HCT116 (cell line): ENCODE data around the gene KDM5A. TPM values are rescaled to one million over a fixed set of nuclear protein-coding genes. Genes with fewer than 3 reads are reported as not detected.

ENCODE experiments used
- ATAC-seq: fragments of 200-7000 bp; cut with Tn5 transposase; 2 replicates; pipeline ENCODE4 v1.9.1; 2020; ENCODE audit warnings: mild to moderate bottlenecking, moderate library complexity
- BruUV-seq: library from RNA; stranded (reverse); fragments of 400-500 nt; replicated peaks from 2 replicates; lab custom pipeline; 2021; lab: Mats Ljungman, UMichigan
- CTCF ChIA-PET: fragments of 300-600 bp; sonication (Branson Sonifier 250); formaldehyde crosslinking; loops from one replicate; lab custom pipeline; 2021; ENCODE audit warnings: antibody characterized with exemption; lab: Charles Lee
- POLR2A ChIA-PET: fragments of 300-600, 350-600 bp; sonication (Branson Sonifier 250); formaldehyde crosslinking; loops from one replicate; lab custom pipeline; 2021; ENCODE audit warnings: antibody characterized with exemption; lab: Charles Lee
- RAD21 ChIA-PET, 2 experiments: fragments of 300-600 bp; sonication (Branson Sonifier 250); formaldehyde crosslinking; loops; one replicate each; lab custom pipeline; 2023; ENCODE audit warnings: low total read pairs in 2 of 2; ENCODE audit not compliant: uncharacterized antibody in 2 of 2, unreplicated experiment in 2 of 2, low non-redundant PET in 1 of 2; lab: Charles Lee
- DNase-seq: peaks from one replicate; pipeline ENCODE4 v3.0.0-alpha.2; 2010; ENCODE audit warnings: low read depth, low spot score
- H2AFZ ChIP-seq: fragments of 200-600 bp; shearing (Covaris generic), sonication (generic); 2 replicates; pipeline ENCODE4 v1.6.1; 2017; ENCODE audit warnings: low read depth, mixed run types, mixed read lengths, antibody characterized with exemption, low read length; ENCODE audit not compliant: poor library complexity, severe bottlenecking
- H3K27ac ChIP-seq: 2 replicates; pipeline ENCODE4 v1.5.1; 2012; ENCODE audit warnings: low read depth, low read length
- H3K27me3 ChIP-seq: fragments of 200-600 bp; sonication (generic); 2 replicates; pipeline ENCODE4 v1.6.1; 2016; ENCODE audit warnings: mixed run types, low read length, mixed read lengths; ENCODE audit not compliant: insufficient read depth
- H3K36me3 ChIP-seq, 2 experiments: fragments of 200-500 bp in 1 of 2; fragments of 200-600 bp in 1 of 2; sonication (Bioruptor generic) in 1 of 2; sonication (generic) in 1 of 2; 2 replicates each; pipeline versions ENCODE4 v1.5.1 to v1.6.1; 2014 to 2016; ENCODE audit warnings: low read length in 2 of 2, inconsistent platforms in 1 of 2, mixed read lengths in 1 of 2, mixed run types in 1 of 2; ENCODE audit not compliant: insufficient read depth in 2 of 2, control insufficient read depth in 1 of 2
- H3K4me1 ChIP-seq, 2 experiments: fragments of 200-600 bp in 1 of 2; sonication (generic) in 1 of 2; 2 replicates each; pipeline versions ENCODE4 v1.5.1 to v1.6.1; 2012 to 2017; ENCODE audit warnings: low read length in 2 of 2, inconsistent platforms in 1 of 2, mild to moderate bottlenecking in 1 of 2, mixed read lengths in 1 of 2, mixed run types in 1 of 2, moderate library complexity in 1 of 2; ENCODE audit not compliant: insufficient read depth in 2 of 2, control insufficient read depth in 1 of 2
- H3K4me2 ChIP-seq: fragments of 200-600 bp; sonication (generic); 2 replicates; pipeline ENCODE4 v1.6.1; 2017; ENCODE audit warnings: mixed run types, low read length, mixed read lengths
- H3K4me3 ChIP-seq, 2 experiments: fragments of 200-600 bp in 1 of 2; sonication (generic) in 1 of 2; replicated peaks in 1 of 2; 2 replicates each; pipeline ENCODE4 v1.5.1; 2011 to 2016; ENCODE audit warnings: low read length in 2 of 2, control low read depth in 1 of 2, low read depth in 1 of 2, mild to moderate bottlenecking in 1 of 2, mixed read lengths in 1 of 2, mixed run types in 1 of 2
- H3K79me2 ChIP-seq: fragments of 200-600 bp; sonication (generic); 2 replicates; pipeline ENCODE4 v1.6.1; 2017; ENCODE audit warnings: mild to moderate bottlenecking, mixed run types, low read length, moderate library complexity, mixed read lengths; ENCODE audit not compliant: insufficient read depth
- H3K9ac ChIP-seq: fragments of 200-600 bp; sonication (generic); 2 replicates; pipeline ENCODE4 v1.6.1; 2016; ENCODE audit warnings: low read length, mixed read lengths
- H3K9me2 ChIP-seq: fragments of 200-600 bp; sonication (generic), shearing (Covaris generic); 2 replicates; pipeline ENCODE4 v1.6.1; 2017; ENCODE audit warnings: mixed run types, mild to moderate bottlenecking, moderate library complexity; ENCODE audit not compliant: insufficient read depth
- H3K9me3 ChIP-seq, 2 experiments: fragments of 200-500 bp in 1 of 2; fragments of 200-600 bp in 1 of 2; sonication (Bioruptor generic) in 1 of 2; sonication (generic) in 1 of 2; 2 replicates each; pipeline ENCODE4 v1.6.1; 2014 to 2017; ENCODE audit warnings: low read length in 2 of 2, mixed read lengths in 2 of 2, inconsistent platforms in 1 of 2, low read depth in 1 of 2, mild to moderate bottlenecking in 1 of 2, mixed run types in 1 of 2, moderate library complexity in 1 of 2; ENCODE audit not compliant: control insufficient read depth in 1 of 2, insufficient read depth in 1 of 2
- H4K20me1 ChIP-seq: fragments of 200-600 bp; sonication (generic), shearing (Covaris generic); 2 replicates; pipeline ENCODE4 v1.6.1; 2017; ENCODE audit warnings: mixed run types, mild to moderate bottlenecking, moderate library complexity; ENCODE audit not compliant: insufficient read depth
- CBX3 ChIP-seq: IDR thresholded peaks from 2 replicates; pipeline ENCODE4 v1.6.1; 2012; ENCODE audit warnings: low read depth
- CEBPB ChIP-seq: IDR thresholded peaks from 2 replicates; pipeline ENCODE4 v1.6.1; 2012; ENCODE audit warnings: low read depth
- EGR1 ChIP-seq: IDR thresholded peaks from 2 replicates; pipeline ENCODE4 v1.6.1; 2012; ENCODE audit warnings: low read depth
- ELF1 ChIP-seq: IDR thresholded peaks from 2 replicates; pipeline ENCODE4 v1.6.1; 2012; ENCODE audit warnings: low read depth, borderline replicate concordance
- EZH2 ChIP-seq: fragments of 200-600 bp; sonication (generic); IDR thresholded peaks from 2 replicates; pipeline ENCODE4 v1.6.1; 2017; ENCODE audit warnings: antibody characterized with exemption, mixed run types
- FOSL1 ChIP-seq: IDR thresholded peaks from 2 replicates; pipeline ENCODE4 v1.6.1; 2012; ENCODE audit warnings: low read depth
- JUND ChIP-seq: IDR thresholded peaks from 2 replicates; pipeline ENCODE4 v1.6.1; 2012
- POLR2A ChIP-seq: IDR thresholded peaks from 2 replicates; pipeline ENCODE4 v1.7.0; 2011; ENCODE audit warnings: borderline replicate concordance; ENCODE audit not compliant: insufficient read depth, insufficient read length; ENCODE audit errors: extremely low read depth
- POLR2AphosphoS5 ChIP-seq: IDR thresholded peaks from 2 replicates; pipeline ENCODE4 v1.6.1; 2011; ENCODE audit warnings: mild to moderate bottlenecking, low read depth, low read length, moderate library complexity
- RAD21 ChIP-seq: IDR thresholded peaks from 2 replicates; pipeline ENCODE4 v1.6.1; 2012; ENCODE audit warnings: low read depth, mild to moderate bottlenecking
- SIN3A ChIP-seq: IDR thresholded peaks from 2 replicates; pipeline ENCODE4 v1.6.1; 2012; ENCODE audit warnings: low read depth
- SP1 ChIP-seq: IDR thresholded peaks from 2 replicates; pipeline ENCODE4 v1.6.1; 2012; ENCODE audit warnings: low read depth
- SRF ChIP-seq: IDR thresholded peaks from 2 replicates; pipeline ENCODE4 v1.6.1; 2012; ENCODE audit warnings: low read depth
- TCF7L2 ChIP-seq: IDR thresholded peaks from 2 replicates; pipeline ENCODE4 v1.7.0; 2011; ENCODE audit warnings: borderline replicate concordance, inconsistent platforms; ENCODE audit not compliant: insufficient read depth, insufficient read length; ENCODE audit errors: extremely low read depth
- YY1 ChIP-seq: IDR thresholded peaks from 2 replicates; pipeline ENCODE4 v1.6.1; 2011; ENCODE audit warnings: low read length, low read depth, moderate library complexity, mild to moderate bottlenecking; ENCODE audit not compliant: insufficient replicate concordance; ENCODE audit errors: extremely low read depth
- ZFX ChIP-seq: fragments of 450-650 bp; IDR thresholded peaks from 2 replicates; pipeline ENCODE4 v1.6.1; 2017
- intact Hi-C: fragments of 100-400 bp; cut with micrococcal nuclease; formaldehyde crosslinking; loops from 2 replicates; pipeline ENCODE4 v1.10.0; 2022
- total RNA-seq: library from RNA; stranded (reverse); gene quantifications from one replicate; pipeline ENCODE4 v1.2.1, GENCODE V29; 2021; ENCODE audit not compliant: unreplicated experiment
- TF ChIP-seq, protein P1 (sequence below): IDR thresholded peaks from 2 replicates; pipeline ENCODE4 v1.6.1; 2011; ENCODE audit warnings: mild to moderate bottlenecking, low read length, moderate library complexity; ENCODE audit not compliant: insufficient replicate concordance; ENCODE audit errors: extremely low read depth
- TF ChIP-seq, protein P2 (sequence below), 3 experiments: fragments of 200-600 bp in 1 of 3; sonication (generic) in 1 of 3; IDR thresholded peaks in 2 of 3; conservative IDR thresholded peaks in 1 of 3; 2 replicates each; pipeline ENCODE4 v1.5.1; 2012 to 2017; ENCODE audit warnings: low read depth in 2 of 3, low read length in 2 of 3, antibody characterized with exemption in 1 of 3, borderline replicate concordance in 1 of 3, control low read depth in 1 of 3, mild to moderate bottlenecking in 1 of 3, mixed read lengths in 1 of 3, mixed run types in 1 of 3, moderate library complexity in 1 of 3; ENCODE audit not compliant: insufficient read depth in 1 of 3
- TF ChIP-seq, protein P3 (sequence below): IDR thresholded peaks from 2 replicates; pipeline ENCODE4 v1.6.1; 2012; ENCODE audit warnings: low read depth
- TF ChIP-seq, protein P4 (sequence below): IDR thresholded peaks from 2 replicates; pipeline ENCODE4 v1.6.1; 2012

The KDM5A gene
- total RNA-seq, 1 experiment from 2014 or later: 49.0 TPM

- H3K4me3 ChIP-seq: no peak overlapping the region
- H4K20me1 ChIP-seq: no peaks in the 10 kb centered on the region
- no peak overlapping the region for H3K4me2 ChIP-seq
- no peaks in the 10 kb centered on the region for H3K79me2 ChIP-seq
- no peak for TF ChIP-seq CBX3
- TF ChIP-seq RAD21: no peak
- no peak for TF ChIP-seq FOSL1
- TF ChIP-seq EZH2: no peak
- TF ChIP-seq POLR2A: no peak
- no peak for TF ChIP-seq TCF7L2
- TF ChIP-seq, protein P1, sequence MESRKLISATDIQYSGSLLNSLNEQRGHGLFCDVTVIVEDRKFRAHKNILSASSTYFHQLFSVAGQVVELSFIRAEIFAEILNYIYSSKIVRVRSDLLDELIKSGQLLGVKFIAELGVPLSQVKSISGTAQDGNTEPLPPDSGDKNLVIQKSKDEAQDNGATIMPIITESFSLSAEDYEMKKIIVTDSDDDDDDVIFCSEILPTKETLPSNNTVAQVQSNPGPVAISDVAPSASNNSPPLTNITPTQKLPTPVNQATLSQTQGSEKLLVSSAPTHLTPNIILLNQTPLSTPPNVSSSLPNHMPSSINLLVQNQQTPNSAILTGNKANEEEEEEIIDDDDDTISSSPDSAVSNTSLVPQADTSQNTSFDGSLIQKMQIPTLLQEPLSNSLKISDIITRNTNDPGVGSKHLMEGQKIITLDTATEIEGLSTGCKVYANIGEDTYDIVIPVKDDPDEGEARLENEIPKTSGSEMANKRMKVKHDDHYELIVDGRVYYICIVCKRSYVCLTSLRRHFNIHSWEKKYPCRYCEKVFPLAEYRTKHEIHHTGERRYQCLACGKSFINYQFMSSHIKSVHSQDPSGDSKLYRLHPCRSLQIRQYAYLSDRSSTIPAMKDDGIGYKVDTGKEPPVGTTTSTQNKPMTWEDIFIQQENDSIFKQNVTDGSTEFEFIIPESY: no peak
- no peak for TF ChIP-seq POLR2AphosphoS5
- TF ChIP-seq SRF: no peak
- TF ChIP-seq, protein P2, sequence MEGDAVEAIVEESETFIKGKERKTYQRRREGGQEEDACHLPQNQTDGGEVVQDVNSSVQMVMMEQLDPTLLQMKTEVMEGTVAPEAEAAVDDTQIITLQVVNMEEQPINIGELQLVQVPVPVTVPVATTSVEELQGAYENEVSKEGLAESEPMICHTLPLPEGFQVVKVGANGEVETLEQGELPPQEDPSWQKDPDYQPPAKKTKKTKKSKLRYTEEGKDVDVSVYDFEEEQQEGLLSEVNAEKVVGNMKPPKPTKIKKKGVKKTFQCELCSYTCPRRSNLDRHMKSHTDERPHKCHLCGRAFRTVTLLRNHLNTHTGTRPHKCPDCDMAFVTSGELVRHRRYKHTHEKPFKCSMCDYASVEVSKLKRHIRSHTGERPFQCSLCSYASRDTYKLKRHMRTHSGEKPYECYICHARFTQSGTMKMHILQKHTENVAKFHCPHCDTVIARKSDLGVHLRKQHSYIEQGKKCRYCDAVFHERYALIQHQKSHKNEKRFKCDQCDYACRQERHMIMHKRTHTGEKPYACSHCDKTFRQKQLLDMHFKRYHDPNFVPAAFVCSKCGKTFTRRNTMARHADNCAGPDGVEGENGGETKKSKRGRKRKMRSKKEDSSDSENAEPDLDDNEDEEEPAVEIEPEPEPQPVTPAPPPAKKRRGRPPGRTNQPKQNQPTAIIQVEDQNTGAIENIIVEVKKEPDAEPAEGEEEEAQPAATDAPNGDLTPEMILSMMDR (IDR thresholded peaks at IDR 0.05 in 2 of 3, conservative IDR thresholded peaks at IDR 0.05 in 1 of 3; ENCODE audit: borderline replicate concordance in 1 of 3, insufficient read depth in 1 of 3, low read depth in 2 of 3, low read length in 2 of 3): no peak
- no peak for TF ChIP-seq SP1
- no peak for TF ChIP-seq YY1
- TF ChIP-seq, protein P3, sequence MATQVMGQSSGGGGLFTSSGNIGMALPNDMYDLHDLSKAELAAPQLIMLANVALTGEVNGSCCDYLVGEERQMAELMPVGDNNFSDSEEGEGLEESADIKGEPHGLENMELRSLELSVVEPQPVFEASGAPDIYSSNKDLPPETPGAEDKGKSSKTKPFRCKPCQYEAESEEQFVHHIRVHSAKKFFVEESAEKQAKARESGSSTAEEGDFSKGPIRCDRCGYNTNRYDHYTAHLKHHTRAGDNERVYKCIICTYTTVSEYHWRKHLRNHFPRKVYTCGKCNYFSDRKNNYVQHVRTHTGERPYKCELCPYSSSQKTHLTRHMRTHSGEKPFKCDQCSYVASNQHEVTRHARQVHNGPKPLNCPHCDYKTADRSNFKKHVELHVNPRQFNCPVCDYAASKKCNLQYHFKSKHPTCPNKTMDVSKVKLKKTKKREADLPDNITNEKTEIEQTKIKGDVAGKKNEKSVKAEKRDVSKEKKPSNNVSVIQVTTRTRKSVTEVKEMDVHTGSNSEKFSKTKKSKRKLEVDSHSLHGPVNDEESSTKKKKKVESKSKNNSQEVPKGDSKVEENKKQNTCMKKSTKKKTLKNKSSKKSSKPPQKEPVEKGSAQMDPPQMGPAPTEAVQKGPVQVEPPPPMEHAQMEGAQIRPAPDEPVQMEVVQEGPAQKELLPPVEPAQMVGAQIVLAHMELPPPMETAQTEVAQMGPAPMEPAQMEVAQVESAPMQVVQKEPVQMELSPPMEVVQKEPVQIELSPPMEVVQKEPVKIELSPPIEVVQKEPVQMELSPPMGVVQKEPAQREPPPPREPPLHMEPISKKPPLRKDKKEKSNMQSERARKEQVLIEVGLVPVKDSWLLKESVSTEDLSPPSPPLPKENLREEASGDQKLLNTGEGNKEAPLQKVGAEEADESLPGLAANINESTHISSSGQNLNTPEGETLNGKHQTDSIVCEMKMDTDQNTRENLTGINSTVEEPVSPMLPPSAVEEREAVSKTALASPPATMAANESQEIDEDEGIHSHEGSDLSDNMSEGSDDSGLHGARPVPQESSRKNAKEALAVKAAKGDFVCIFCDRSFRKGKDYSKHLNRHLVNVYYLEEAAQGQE: no peak
- TF ChIP-seq EGR1: no peak
- TF ChIP-seq, protein P4, sequence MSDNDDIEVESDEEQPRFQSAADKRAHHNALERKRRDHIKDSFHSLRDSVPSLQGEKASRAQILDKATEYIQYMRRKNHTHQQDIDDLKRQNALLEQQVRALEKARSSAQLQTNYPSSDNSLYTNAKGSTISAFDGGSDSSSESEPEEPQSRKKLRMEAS: no peak
- no peak for TF ChIP-seq CEBPB
- TF ChIP-seq ZFX: no peak
- TF ChIP-seq ELF1: no peak
- TF ChIP-seq JUND: no peak
- TF ChIP-seq SIN3A: no peak
- ChIA-PET CTCF (no interaction called here), RAD21 (no interaction called here), POLR2A (no interaction called here)
- DNase-seq (no peak), ATAC-seq (no peak)
- BruUV-seq: no TSS peak
- H3K9ac ChIP-seq: no peak overlapping the region
- no peak overlapping the region for H3K27ac ChIP-seq
- H2AFZ ChIP-seq: no peak overlapping the region
- intact Hi-C loops: no loop called here
- peaks cover 6 to 7% of the 10 kb centered on the region in 2 experiments; a peak in 2 of 4 replicates for H3K9me3 ChIP-seq
- no peaks in the 10 kb centered on the region for H3K9me2 ChIP-seq
- H3K4me1 ChIP-seq: no peaks in the 10 kb centered on the region
- 0 out of 2 replicates have a peak, but pooled peaks cover 5% of the 10 kb centered on the region for H3K27me3 ChIP-seq
- no peaks in the 10 kb centered on the region for H3K36me3 ChIP-seq
These were observed 155.5 kb downstream of the KDM5A start for GRCh38 chr12:233615-233968.
